ENCODE measurements around the gene ATP11A. TPM values are rescaled to one million over a fixed set of nuclear protein-coding genes. Genes with fewer than 3 reads are reported as not detected.

The ATP11A gene
- total and polyA plus RNA-seq, 10 of the 15 experiments (the other 5 are each of a cell fraction or from before 2014, with no cell fraction given) = 1.4 to 69.6 (median 14.4) TPM

DNA sequence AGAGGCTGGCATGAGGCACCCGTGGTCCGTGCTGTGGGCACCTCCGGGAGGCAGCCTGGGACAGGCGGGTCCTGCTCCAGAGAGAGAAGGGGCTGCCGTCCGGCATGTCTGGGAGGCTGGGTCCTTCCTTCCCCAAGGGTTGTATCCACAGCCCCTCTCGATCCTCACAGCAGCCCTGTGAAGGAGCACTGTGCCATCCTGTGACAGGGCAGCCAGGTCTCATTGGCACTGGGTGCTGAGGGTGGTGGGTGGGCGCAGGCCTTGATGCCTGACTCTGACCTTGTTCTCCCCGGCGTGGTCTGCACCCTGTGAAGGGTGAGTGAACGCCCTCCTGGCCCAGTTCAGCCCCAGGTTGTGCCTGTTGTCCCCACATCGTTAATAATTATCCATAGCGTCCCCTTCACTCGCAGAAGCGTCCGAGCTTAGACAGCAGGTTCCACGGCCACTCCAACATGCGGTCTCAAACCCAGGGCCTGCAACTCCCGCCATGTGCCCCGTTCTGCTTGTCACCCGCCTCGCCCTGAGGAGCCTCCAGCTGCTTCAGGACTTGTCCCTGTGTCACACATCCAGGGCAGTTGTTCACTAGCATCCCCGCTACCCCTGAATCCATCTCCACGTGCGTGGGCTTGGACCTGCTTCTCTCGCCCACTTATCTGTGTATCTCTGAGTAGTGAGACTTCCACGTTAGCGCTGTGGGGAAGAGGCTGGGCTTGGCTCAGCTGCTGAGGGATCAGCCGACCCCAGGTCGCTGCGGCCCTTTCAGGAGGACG lies 10.6 kb downstream of the ATP11A start (continued):
- no peak for TF ChIP-seq NFXL1 (IDR thresholded peaks at IDR 0.05; ENCODE audit: borderline replicate concordance)
- TF ChIP-seq, protein P1, sequence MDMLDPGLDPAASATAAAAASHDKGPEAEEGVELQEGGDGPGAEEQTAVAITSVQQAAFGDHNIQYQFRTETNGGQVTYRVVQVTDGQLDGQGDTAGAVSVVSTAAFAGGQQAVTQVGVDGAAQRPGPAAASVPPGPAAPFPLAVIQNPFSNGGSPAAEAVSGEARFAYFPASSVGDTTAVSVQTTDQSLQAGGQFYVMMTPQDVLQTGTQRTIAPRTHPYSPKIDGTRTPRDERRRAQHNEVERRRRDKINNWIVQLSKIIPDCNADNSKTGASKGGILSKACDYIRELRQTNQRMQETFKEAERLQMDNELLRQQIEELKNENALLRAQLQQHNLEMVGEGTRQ (IDR thresholded peaks at IDR 0.05; ENCODE audit: borderline replicate concordance, low read depth, low read length) = no peak
- no peak for TF ChIP-seq CBX3 (IDR thresholded peaks at IDR 0.05; ENCODE audit: borderline replicate concordance, low read depth)
- no peak for TF ChIP-seq MEF2A (IDR thresholded peaks at IDR 0.05; ENCODE audit: insufficient read depth, low read depth, low read length)
- TF ChIP-seq, protein P2, sequence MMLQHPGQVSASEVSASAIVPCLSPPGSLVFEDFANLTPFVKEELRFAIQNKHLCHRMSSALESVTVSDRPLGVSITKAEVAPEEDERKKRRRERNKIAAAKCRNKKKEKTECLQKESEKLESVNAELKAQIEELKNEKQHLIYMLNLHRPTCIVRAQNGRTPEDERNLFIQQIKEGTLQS (IDR thresholded peaks at IDR 0.05; ENCODE audit: borderline replicate concordance, extremely low read depth, low read depth, low read length) = no peak
- TF ChIP-seq ZBED1 (IDR thresholded peaks at IDR 0.05; ENCODE audit: borderline replicate concordance) = no peak
- no peak for TF ChIP-seq RCOR1 (conservative IDR thresholded peaks at IDR 0.05; ENCODE audit: low read depth, low read length)
- no peak for TF ChIP-seq HCFC1 (IDR thresholded peaks at IDR 0.05; ENCODE audit: low read length)

DNA sequence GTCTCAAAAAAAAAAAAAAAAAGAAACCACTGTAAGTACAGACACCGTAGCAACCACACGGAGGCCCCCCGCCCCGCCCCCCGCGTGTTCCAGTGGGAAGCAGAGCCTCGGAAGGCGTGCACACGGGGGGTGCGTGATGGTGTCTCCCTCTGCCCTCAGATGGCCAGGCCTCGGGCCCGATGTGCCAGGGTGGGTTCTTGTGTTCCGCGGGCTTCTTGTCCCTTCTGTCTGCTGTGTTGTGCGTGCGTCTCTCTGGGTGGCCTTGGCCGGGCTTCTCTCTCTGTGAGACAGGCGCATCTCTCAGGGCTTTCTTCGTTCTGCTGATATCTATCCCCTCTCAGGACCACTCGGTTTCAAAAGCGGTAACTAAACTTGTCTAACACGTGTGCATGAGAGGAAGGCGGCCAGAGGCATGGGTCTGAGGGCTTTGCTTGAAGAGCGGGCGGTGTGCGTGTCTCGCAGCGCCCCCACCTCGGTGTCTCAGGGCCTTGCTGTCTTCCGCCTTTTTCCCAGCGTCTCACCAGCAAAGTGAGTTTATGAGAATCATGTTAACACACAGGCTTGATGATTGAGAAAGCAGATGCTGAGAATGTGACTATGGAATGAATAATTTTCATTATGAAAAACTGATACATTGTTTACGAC lies 12.6 kb downstream of the ATP11A start:
- ChIA-PET CTCF (no interaction called here), SMC1A (ENCODE audit: uncharacterized antibody, unreplicated experiment) (no interaction called here), RAD21 (ENCODE audit: unreplicated experiment) (no interaction called here), POLR2A (no interaction called here)
- no peak overlapping the region for H2AFZ ChIP-seq (ENCODE audit: control insufficient read depth, low read depth, low read length)
- no peak overlapping the region for H3K9ac ChIP-seq (ENCODE audit: control insufficient read depth, insufficient read depth, low read length)
- H3K79me2 ChIP-seq (ENCODE audit: control insufficient read depth, insufficient read depth, low read length) = peaks cover 25% of the 10 kb centered on the region
- 95% methylated on average over 26 of the region's 32 CpGs for WGBS (ENCODE audit: insufficient coverage, insufficient replicate concordance, low lambda C conversion rate, missing lambda C conversion rate)
- no peaks in the 10 kb centered on the region; the same call in 1 of the 2 replicates for H4K20me1 ChIP-seq (ENCODE audit: control insufficient read depth, insufficient read depth)
- DNase-seq (ENCODE audit: low read depth, low spot score) (no peak), FAIRE-seq (no peak), ATAC-seq (no peak)
- H3K4me2 ChIP-seq (ENCODE audit: control insufficient read depth, insufficient read depth) = no peak overlapping the region
- TF ChIP-seq SIX5 (IDR thresholded peaks at IDR 0.05; ENCODE audit: low read depth, low read length, severe bottlenecking) = no peak
- TF ChIP-seq, protein P3, sequence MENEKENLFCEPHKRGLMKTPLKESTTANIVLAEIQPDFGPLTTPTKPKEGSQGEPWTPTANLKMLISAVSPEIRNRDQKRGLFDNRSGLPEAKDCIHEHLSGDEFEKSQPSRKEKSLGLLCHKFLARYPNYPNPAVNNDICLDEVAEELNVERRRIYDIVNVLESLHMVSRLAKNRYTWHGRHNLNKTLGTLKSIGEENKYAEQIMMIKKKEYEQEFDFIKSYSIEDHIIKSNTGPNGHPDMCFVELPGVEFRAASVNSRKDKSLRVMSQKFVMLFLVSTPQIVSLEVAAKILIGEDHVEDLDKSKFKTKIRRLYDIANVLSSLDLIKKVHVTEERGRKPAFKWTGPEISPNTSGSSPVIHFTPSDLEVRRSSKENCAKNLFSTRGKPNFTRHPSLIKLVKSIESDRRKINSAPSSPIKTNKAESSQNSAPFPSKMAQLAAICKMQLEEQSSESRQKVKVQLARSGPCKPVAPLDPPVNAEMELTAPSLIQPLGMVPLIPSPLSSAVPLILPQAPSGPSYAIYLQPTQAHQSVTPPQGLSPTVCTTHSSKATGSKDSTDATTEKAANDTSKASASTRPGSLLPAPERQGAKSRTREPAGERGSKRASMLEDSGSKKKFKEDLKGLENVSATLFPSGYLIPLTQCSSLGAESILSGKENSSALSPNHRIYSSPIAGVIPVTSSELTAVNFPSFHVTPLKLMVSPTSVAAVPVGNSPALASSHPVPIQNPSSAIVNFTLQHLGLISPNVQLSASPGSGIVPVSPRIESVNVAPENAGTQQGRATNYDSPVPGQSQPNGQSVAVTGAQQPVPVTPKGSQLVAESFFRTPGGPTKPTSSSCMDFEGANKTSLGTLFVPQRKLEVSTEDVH (IDR thresholded peaks at IDR 0.05; ENCODE audit: low read depth, partially characterized antibody) = no peak
- TF ChIP-seq NFXL1 (IDR thresholded peaks at IDR 0.05; ENCODE audit: borderline replicate concordance) = no peak
- TF ChIP-seq RBBP5 (conservative IDR thresholded peaks at IDR 0.05) = no peak
- TF ChIP-seq, protein P4, sequence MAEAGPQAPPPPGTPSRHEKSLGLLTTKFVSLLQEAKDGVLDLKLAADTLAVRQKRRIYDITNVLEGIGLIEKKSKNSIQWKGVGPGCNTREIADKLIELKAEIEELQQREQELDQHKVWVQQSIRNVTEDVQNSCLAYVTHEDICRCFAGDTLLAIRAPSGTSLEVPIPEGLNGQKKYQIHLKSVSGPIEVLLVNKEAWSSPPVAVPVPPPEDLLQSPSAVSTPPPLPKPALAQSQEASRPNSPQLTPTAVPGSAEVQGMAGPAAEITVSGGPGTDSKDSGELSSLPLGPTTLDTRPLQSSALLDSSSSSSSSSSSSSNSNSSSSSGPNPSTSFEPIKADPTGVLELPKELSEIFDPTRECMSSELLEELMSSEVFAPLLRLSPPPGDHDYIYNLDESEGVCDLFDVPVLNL (IDR thresholded peaks at IDR 0.05; ENCODE audit: low read depth, low read length) = no peak
- TF ChIP-seq, protein P2 (IDR thresholded peaks at IDR 0.05; ENCODE audit: borderline replicate concordance, extremely low read depth, low read depth, low read length) = no peak
- TF ChIP-seq WRNIP1 (IDR thresholded peaks at IDR 0.05; ENCODE audit: borderline replicate concordance, low read depth, low read length) = no peak
- TF ChIP-seq RAD51 (IDR thresholded peaks at IDR 0.05) = no peak
- peaks cover 0 to 2% of the 10 kb centered on the region in 2 experiments; a peak in 2 of 4 replicates for H3K36me3 ChIP-seq (ENCODE audit: control insufficient read depth in 2 of 2, insufficient read depth in 2 of 2, low read length in 1 of 2)
- H3K4me1 ChIP-seq (ENCODE audit: control insufficient read depth, insufficient read depth, low read length) = no peaks in the 10 kb centered on the region
- H3K27me3 ChIP-seq (replicated peaks in 1 of 2; ENCODE audit: control insufficient read depth in 2 of 2, insufficient read depth in 2 of 2, low read length in 1 of 2) = no peaks in the 10 kb centered on the region
- intact Hi-C loops (cut with micrococcal nuclease; ENCODE audit: unreplicated experiment) = no loop called here
- H3K9me3 ChIP-seq (replicated peaks; ENCODE audit: control insufficient read depth, insufficient read depth, low read length) = no peaks in the 10 kb centered on the region
- no peak overlapping the region for H3K27ac ChIP-seq (ENCODE audit: control insufficient read depth, insufficient read depth)
- in situ Hi-C loops (cut with MboI) = no loop called here
- H3K4me3 ChIP-seq = no peak overlapping the region
- no TSS peak for BruUV-seq (replicated peaks)

All from GM12878 (cell line).